ENCODE results near the gene IGFBPL1. TPM values are rescaled to one million over a fixed set of nuclear protein-coding genes. Genes with fewer than 3 reads are reported as not detected.

Gene IGFBPL1
- total RNA-seq, 1 donor: not detected

DNA sequence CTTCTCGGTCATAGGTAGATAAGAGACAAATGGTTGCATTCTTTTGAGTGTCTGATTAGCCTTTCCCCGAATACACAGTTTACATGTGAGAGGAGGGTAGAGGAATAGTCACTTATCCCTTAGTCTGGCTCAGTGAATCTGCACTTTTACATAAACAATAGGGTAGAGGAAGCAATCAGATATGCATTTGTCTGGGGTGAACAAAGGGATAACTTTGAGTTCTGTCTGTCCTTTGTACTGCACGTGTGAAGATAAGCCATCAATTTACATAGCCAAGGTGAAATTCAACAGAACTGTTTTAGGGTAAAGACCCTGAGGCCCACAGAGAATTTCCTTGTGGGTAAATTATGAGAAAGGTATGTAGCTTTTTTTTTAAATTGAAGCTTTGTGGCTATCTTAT is 10.1 kb upstream of the IGFBPL1 start:
- no peak overlapping the region for H3K4me3 ChIP-seq (ENCODE audit: low read depth, low read length)
- TF ChIP-seq, protein P1, sequence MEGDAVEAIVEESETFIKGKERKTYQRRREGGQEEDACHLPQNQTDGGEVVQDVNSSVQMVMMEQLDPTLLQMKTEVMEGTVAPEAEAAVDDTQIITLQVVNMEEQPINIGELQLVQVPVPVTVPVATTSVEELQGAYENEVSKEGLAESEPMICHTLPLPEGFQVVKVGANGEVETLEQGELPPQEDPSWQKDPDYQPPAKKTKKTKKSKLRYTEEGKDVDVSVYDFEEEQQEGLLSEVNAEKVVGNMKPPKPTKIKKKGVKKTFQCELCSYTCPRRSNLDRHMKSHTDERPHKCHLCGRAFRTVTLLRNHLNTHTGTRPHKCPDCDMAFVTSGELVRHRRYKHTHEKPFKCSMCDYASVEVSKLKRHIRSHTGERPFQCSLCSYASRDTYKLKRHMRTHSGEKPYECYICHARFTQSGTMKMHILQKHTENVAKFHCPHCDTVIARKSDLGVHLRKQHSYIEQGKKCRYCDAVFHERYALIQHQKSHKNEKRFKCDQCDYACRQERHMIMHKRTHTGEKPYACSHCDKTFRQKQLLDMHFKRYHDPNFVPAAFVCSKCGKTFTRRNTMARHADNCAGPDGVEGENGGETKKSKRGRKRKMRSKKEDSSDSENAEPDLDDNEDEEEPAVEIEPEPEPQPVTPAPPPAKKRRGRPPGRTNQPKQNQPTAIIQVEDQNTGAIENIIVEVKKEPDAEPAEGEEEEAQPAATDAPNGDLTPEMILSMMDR (IDR thresholded peaks at IDR 0.05; ENCODE audit: insufficient read depth, low read depth, low read length): no peak
- DNase-seq (ENCODE audit: low read depth): no peak

DNA sequence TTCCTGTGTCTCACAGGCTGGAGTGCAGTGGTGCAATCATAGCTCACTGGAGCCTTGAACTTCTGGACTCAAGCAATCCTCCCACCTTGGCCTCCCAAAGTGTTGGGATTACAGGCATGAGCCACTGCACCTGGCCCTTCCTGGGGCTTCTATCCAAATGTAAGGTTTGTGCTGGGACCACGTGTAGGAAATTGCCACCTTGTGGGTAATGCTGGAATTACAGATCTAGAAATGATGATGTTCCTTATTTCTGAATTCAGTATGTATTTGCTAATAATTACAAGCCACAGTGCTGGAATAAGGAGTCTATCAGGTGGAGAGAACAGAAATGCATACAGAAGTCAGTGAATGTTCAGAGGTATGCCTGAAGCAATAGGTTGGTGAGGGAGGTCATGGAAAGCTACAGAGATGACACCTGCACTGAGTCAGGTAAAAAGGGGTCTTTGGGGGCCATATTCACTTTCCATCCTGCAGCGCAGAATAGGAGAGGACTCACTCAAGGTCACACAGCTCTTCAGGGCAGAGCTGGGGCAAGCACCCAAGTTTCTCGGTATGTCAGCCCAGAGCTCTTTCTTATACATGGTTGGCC is 8.8 kb upstream of the IGFBPL1 start:
- no peak overlapping the region for H3K4me3 ChIP-seq (ENCODE audit: low read depth, low read length)
- DNase-seq (ENCODE audit: low read depth): peak; percentile 44
- TF ChIP-seq, protein P1 (IDR thresholded peaks at IDR 0.05; ENCODE audit: insufficient read depth, low read depth, low read length): peak; percentile 56

DNA sequence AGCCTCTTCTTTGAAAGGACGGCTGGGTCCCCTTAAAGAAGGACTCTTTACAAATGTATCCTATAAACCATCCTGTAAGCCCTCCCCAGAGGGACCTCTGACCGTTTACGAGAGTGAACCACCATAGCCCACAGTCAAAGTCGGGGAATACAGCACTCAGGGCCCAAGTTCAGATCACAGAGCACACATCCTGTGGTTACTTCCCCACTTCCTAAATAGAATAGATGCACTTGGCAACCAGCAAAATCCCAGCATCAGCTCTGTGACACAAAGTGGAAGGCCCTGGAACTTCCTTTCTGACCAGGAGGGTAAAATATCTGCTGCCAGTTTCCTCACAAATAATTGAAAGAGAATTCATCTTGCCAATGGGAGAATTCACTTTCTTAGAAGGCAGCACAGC is 6.9 kb upstream of the IGFBPL1 start:
- DNase-seq (ENCODE audit: low read depth): no peak
- H3K4me3 ChIP-seq (ENCODE audit: low read depth, low read length): no peak overlapping the region
- TF ChIP-seq, protein P1 (IDR thresholded peaks at IDR 0.05; ENCODE audit: insufficient read depth, low read depth, low read length): no peak

DNA sequence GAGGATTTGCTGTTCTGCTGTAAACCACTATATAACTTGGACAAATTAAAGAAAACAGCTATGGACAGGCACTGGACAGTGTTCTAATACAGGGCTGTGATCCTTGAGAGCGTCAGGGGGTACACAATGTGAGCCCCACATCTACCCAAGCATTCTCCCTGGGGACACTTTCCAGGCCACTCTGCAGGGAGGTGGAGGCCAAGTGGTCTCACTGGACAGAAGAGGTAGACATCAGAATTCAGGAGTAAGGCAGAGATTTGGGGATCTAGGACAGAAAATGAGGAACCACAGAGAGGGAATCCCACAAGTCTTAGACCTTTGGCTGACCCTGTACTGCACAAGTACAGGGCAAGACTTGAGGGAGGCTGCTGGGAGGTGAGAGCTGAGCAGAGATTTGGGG is 3.8 kb upstream of the IGFBPL1 start:
- no peak overlapping the region for H3K4me3 ChIP-seq (ENCODE audit: low read depth, low read length)
- TF ChIP-seq, protein P1 (IDR thresholded peaks at IDR 0.05; ENCODE audit: insufficient read depth, low read depth, low read length): no peak
- no peak for DNase-seq (ENCODE audit: low read depth)

DNA sequence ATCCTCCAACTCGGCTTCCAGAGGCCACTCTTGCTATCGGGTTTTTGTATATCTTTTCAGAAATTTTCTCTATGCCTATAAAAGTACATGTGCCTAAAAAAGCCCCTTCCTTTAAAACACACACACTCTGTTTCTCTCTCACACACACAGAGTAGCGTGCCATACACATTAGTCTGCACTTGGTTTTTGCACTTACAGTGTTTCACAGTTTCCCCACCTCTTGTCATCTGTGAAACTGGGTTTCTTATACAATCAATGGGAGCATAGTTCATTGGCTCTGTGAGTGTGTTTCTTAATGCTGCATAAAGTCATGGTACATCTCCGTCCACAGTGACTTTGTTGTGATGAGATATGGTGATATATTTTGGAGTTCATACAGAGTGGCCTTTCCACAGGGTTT is 664 bp upstream of the IGFBPL1 start:
- TF ChIP-seq, protein P1 (IDR thresholded peaks at IDR 0.05; ENCODE audit: insufficient read depth, low read depth, low read length): no peak
- no peak overlapping the region for H3K4me3 ChIP-seq (ENCODE audit: low read depth, low read length)
- no peak for DNase-seq (ENCODE audit: low read depth)

DNA sequence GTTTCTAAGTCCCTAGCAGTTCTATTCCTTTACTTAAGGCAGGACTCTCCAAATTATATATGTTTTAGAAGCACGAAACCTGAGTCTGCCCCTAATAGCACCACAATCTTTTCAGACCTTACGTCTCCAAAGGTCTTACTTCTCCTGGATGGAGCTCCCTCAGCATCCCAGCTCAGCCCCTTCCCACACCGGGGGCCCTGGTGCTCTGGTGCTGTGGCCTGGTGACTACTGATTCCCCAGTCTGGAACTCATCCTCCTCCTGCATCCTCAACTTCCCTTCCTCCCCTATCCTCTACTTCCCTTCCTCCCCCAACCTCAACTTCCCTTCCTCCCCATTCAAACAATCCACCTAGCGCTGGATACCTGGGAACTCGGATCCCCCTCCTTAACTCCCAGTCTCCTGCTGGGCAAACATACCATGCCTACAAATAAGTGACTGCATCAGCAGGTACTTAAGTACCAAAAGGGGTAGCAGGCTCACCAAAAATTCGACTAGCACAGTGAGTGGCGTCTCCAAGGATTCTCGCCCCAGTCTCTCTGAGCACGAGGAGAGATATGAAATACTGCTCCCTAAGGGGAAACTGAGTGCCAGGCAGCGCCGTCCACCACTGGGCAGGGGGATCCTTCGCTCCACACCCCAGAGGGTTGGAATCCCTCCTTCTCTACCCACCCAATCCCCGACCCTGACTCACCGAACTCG is 831 bp downstream of the IGFBPL1 start:
- TF ChIP-seq, protein P1 (IDR thresholded peaks at IDR 0.05; ENCODE audit: insufficient read depth, low read depth, low read length): no peak
- DNase-seq (ENCODE audit: low read depth): no peak
- no peak overlapping the region for H3K4me3 ChIP-seq (ENCODE audit: low read depth, low read length)

Measured in fibroblast of villous mesenchyme (primary cell).